ENCODE results near the gene GGTLC1.

GGTLC1 gene

GRCh38 chr20:23939063-23939462 is 49.5 kb downstream of the GGTLC1 start:
- in situ Hi-C loops (cut with MboI; ENCODE audit: low pct_unique_long_range_greater_than_20kb, low sequenced_read_pairs, unreplicated experiment), result no loop called here
- TF ChIP-seq CTCF (IDR thresholded peaks at IDR 0.05; ENCODE audit: extremely low read depth, insufficient read depth, missing control alignments), result no peak
- DNase-seq (ENCODE audit: low spot score), result no peak

GRCh38 chr20:23938118-23938438 is 50.5 kb downstream of the GGTLC1 start:
- DNase-seq (ENCODE audit: low spot score), result no peak
- no peak for TF ChIP-seq CTCF (IDR thresholded peaks at IDR 0.05; ENCODE audit: extremely low read depth, insufficient read depth, missing control alignments)
- in situ Hi-C loops (cut with MboI; ENCODE audit: low pct_unique_long_range_greater_than_20kb, low sequenced_read_pairs, unreplicated experiment), result no loop called here

GRCh38 chr20:23937303-23938117 is 51.1 kb downstream of the GGTLC1 start:
- DNase-seq (ENCODE audit: low spot score), result peak; percentile 46
- TF ChIP-seq CTCF (IDR thresholded peaks at IDR 0.05; ENCODE audit: extremely low read depth, insufficient read depth, missing control alignments), result peak; percentile 74

More at GRCh38 chr20:23937303-23938117, 51.1 kb downstream of the GGTLC1 start:
- in situ Hi-C loops (cut with MboI; ENCODE audit: low pct_unique_long_range_greater_than_20kb, low sequenced_read_pairs, unreplicated experiment), result no loop called here
